ENCODE measurements around the gene KLF16.

KLF16 gene

DNA sequence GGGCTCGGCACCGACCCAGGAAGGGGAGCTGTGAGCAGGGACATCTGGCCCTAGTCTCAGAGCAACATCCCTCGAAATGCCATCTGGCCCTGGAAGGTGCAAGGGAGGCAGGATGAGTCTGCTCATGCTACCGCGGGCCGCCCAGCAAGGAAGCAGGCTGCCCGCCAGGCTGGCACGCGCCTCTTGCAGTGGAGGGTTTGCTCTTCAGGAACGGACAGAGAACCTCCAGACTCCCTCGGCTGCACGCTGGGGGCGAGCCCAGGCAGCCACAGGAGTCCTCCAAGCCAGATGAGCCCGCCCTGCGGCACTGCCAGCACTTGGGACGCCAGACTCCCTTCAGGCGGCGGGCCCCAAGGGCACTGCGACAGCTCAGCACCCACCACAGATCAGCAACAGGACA is 41.2 kb downstream of the KLF16 start:
- TF ChIP-seq, protein P1, sequence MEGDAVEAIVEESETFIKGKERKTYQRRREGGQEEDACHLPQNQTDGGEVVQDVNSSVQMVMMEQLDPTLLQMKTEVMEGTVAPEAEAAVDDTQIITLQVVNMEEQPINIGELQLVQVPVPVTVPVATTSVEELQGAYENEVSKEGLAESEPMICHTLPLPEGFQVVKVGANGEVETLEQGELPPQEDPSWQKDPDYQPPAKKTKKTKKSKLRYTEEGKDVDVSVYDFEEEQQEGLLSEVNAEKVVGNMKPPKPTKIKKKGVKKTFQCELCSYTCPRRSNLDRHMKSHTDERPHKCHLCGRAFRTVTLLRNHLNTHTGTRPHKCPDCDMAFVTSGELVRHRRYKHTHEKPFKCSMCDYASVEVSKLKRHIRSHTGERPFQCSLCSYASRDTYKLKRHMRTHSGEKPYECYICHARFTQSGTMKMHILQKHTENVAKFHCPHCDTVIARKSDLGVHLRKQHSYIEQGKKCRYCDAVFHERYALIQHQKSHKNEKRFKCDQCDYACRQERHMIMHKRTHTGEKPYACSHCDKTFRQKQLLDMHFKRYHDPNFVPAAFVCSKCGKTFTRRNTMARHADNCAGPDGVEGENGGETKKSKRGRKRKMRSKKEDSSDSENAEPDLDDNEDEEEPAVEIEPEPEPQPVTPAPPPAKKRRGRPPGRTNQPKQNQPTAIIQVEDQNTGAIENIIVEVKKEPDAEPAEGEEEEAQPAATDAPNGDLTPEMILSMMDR (IDR thresholded peaks at IDR 0.05; ENCODE audit: insufficient read depth, low read depth, low read length, missing control alignments) = no peak
- H3K4me3 ChIP-seq (ENCODE audit: low read depth, low read length) = no peak overlapping the region
- DNase-seq (ENCODE audit: low read depth) = no peak

DNA sequence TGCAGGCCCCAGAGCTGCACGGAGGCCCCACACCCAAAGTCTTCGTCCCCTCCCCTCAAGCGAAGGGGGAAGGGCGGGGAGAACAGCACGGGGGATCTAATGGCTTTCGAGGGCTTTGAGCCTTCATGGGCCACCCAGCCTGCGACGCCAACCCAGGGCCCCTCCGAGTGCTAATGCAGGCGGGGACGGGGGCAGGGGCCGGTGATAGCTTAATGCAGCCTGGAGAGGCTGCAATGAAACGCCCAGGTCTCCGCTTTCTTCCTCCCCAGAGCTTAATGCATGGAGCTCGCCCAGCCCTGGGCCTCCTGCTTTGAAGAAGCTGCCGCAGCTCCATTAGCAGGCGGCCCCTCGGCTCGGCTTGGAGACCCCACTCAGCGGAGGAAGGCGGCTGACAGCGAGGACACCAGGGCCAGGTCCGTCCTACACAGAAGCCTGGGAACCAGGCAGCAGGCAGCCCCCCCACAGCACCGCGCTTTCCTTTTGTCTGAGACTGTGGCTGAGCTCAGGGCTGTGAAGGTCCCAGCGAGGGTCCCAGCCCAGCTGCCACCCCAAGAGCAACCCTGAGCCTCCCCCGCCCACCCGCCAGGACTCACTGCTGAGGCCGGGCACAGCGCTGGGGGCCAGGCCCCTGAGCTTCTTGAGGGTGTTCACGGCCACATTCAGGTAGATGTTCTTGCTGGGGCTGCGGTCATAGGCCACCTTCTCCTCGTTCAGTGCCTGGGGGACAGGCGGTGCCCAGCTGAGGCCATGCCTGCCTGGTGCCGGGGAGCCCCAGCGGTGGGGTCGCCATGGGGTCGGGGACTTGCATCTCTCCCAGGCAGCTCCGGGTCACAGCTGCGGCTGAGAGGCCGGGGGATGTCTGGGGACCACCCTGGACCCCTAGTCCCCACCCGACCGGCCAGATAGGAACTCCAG is 43.8 kb downstream of the KLF16 start:
- TF ChIP-seq, protein P1 (IDR thresholded peaks at IDR 0.05; ENCODE audit: insufficient read depth, low read depth, low read length, missing control alignments) = no peak

GRCh38 chr19:1818549-1819195 is 44.7 kb downstream of the KLF16 start:
- no peak overlapping the region for H3K4me3 ChIP-seq (ENCODE audit: low read depth, low read length)
- TF ChIP-seq, protein P1 (IDR thresholded peaks at IDR 0.05; ENCODE audit: insufficient read depth, low read depth, low read length, missing control alignments) = no peak
- no peak for DNase-seq (ENCODE audit: low read depth)

More for the DNA sequence above, 43.8 kb downstream of the KLF16 start:
- H3K4me3 ChIP-seq (ENCODE audit: low read depth, low read length) = no peak overlapping the region
- no peak for DNase-seq (ENCODE audit: low read depth)

DNA sequence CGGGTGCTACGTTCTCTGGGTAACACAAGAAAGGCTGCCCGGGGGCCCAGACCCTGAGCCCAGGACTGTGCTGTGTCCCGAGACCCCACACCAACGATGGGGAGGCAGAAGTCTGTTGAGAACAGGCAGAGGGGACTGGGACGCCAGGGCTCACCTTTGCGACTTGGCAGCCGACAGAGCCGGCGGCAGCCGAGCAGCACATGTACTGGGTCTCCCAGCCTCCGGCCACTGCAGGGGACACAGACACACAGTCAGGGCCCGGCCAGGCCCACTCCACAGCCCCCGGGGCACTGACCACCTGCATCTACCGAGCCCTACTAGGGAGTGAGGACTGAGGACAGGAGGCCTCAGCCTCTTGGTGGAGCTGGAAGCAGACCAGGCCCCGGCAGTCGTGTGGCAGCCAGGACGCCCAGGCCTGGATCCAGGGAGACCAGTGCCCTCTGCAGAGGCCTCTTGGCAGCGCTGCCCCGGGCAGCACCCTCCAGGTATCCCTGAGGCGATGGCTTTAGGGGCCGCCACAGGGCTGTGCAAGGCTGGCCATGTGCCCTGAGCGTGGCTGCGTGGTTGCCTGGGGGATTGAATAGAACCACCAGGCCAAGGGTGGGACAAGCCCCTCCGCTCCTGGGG is 45.7 kb downstream of the KLF16 start:
- TF ChIP-seq, protein P1 (IDR thresholded peaks at IDR 0.05; ENCODE audit: insufficient read depth, low read depth, low read length, missing control alignments) = no peak

GRCh38 chr19:1816530-1817298 is 46.7 kb downstream of the KLF16 start:
- H3K4me3 ChIP-seq (ENCODE audit: low read depth, low read length) = no peak overlapping the region
- no peak for DNase-seq (ENCODE audit: low read depth)
- TF ChIP-seq, protein P1 (IDR thresholded peaks at IDR 0.05; ENCODE audit: insufficient read depth, low read depth, low read length, missing control alignments) = no peak

More for the DNA sequence above, 45.7 kb downstream of the KLF16 start:
- no peak overlapping the region for H3K4me3 ChIP-seq (ENCODE audit: low read depth, low read length)
- DNase-seq (ENCODE audit: low read depth) = no peak

Measured in GM12865 (cell line).